LNCAP (cell line): ENCODE results near the gene OR2AJ1.
A peak's percentile ranks its signal among the peaks of the same experiment; 100 is the strongest.

Experiments
- CTCF ChIP-seq: fragments of 450-650 bp; IDR thresholded peaks from 2 replicates; pipeline ENCODE4 v1.5.1; 2017; ENCODE audit warnings: mild to moderate bottlenecking

The OR2AJ1 gene

GRCh38 chr1:247933989-247934388, 9.3 kb downstream of the OR2AJ1 start:
- TF ChIP-seq CTCF, result no peak

DNA sequence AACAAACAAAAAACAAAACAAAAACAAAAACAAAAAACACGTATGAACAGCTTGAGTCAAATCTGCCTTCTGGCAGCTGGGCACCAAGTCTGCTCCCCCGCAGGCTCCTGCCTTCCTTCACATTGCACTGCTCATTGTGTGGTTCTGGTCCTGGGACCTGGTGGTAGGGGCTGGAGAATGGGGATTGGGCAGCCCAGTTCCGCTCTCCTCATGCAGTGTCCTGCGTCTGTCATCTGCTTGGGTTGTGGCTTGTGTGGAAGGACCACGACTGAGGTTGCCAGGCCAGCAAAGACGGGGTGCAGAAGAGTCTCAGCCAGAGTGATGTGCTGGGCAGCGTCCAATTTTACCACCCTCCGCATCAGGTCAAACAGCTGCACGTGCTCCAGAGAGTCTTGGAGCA, 11.1 kb downstream of the OR2AJ1 start:
- no peak for TF ChIP-seq CTCF

- TF ChIP-seq CTCF, result no peak
Observed at GRCh38 chr1:247936415-247936814, 11.7 kb downstream of the OR2AJ1 start.

GRCh38 chr1:247936965-247937734, 12.5 kb downstream of the OR2AJ1 start:
- TF ChIP-seq CTCF, result peak; percentile 90

- no peak for TF ChIP-seq CTCF
Observed at GRCh38 chr1:247942624-247943023, 17.9 kb downstream of the OR2AJ1 start.

DNA sequence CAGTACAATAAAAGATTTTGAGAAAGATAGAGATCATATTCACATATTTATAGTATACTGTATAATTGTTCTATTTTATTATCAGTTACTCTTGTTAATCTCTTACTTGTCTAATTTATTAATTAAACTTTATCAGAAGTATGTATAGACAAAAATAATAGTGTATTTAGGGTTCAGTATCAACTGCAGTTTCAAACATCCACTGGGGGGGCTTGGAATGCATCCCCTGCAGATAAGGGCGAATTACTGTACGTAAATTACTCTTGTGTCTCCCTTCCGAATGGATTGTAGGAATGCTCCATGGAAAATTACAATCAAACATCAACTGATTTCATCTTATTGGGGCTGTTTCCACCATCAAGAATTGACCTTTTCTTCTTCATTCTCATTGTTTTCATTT, 23.9 kb downstream of the OR2AJ1 start, which contains the start of gene OR2L8:
Gene OR2L8 (plus strand): TSS at position 301 of the 400 bp plus-strand sequence. CDS start 0 bp downstream, at position 301.
- TF ChIP-seq CTCF, result no peak

GRCh38 chr1:247953408-247953807, 28.7 kb downstream of the OR2AJ1 start:
- no peak for TF ChIP-seq CTCF

GRCh38 chr1:247961791-247962190, 37.1 kb downstream of the OR2AJ1 start:
- no peak for TF ChIP-seq CTCF
